Upper lobe of left lung (tissue), 4 donors: ENCODE results near the gene NHP2.

ENCODE experiments used
- CTCF ChIP-seq, 6 experiments: fragments of 450-650 bp in 4 of 6; fragments of 200-600 bp in 2 of 6; sonication (generic) in 2 of 6; IDR thresholded peaks; one replicate each; pipeline ENCODE4 v1.5.1; 2016 to 2019; ENCODE audit warnings: antibody characterized with exemption in 6 of 6
- EP300 ChIP-seq, 4 donors: sonication (generic); formaldehyde crosslinking; IDR thresholded peaks; one replicate each; pipeline ENCODE4 v1.5.1; 2017; ENCODE audit warnings: antibody characterized with exemption in 4 of 4, control low read depth in 2 of 4
- POLR2A ChIP-seq, 4 donors: fragments of 450-650 bp; IDR thresholded peaks; one replicate each; pipeline ENCODE4 v1.5.1; 2016 to 2017; ENCODE audit warnings: antibody characterized with exemption in 4 of 4, mild to moderate bottlenecking in 2 of 4

DNA sequence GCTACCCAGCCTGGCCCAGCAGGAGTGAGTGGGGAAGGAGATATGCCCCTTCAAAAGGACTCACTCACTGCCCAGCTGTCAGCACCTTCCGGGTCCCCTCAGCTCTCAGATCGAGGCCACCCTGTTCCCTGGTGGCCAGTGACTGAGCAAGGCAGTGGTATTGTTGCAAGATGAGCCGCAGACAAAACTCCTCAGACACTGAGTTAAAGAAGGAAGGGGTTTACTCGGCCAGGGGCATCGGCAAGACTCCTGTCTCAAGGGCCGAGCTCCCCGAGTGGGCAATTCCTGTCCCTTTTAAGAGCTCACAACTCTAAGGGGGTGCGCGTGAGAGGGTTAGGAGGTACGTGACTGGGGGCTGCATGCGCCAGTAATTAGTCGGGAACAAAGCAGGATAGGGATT lies 50.1 kb downstream of the NHP2 start:
- TF ChIP-seq POLR2A (IDR thresholded peaks at IDR 0.05): no peak
- TF ChIP-seq EP300 (IDR thresholded peaks at IDR 0.05): no peak
- TF ChIP-seq CTCF (IDR thresholded peaks at IDR 0.05): no peak
